Endodermal cell (in vitro differentiated cells): Measurements from ENCODE around the gene MAN1A2. TPM values are rescaled to one million over a fixed set of nuclear protein-coding genes. Genes with fewer than 3 reads are reported as not detected.

Source experiments
- DNase-seq: peaks from one replicate; pipeline ENCODE4 v3.0.0-alpha.2; 2017
- H3K27ac ChIP-seq: 2 replicates; pipeline ENCODE4 v1.5.1; 2013; ENCODE audit warnings: mild to moderate bottlenecking, low read depth, low read length, moderate library complexity
- H3K27me3 ChIP-seq: 2 replicates; pipeline ENCODE4 v1.6.1; 2013; ENCODE audit warnings: mild to moderate bottlenecking, low read length, moderate library complexity; ENCODE audit not compliant: insufficient read depth, control insufficient read depth, poor library complexity, severe bottlenecking
- H3K36me3 ChIP-seq: 2 replicates; pipeline ENCODE4 v1.7.0; 2013; ENCODE audit warnings: mild to moderate bottlenecking, low read length, moderate library complexity; ENCODE audit not compliant: control insufficient read depth, insufficient read depth
- H3K4me1 ChIP-seq: one replicate; pipeline ENCODE4 v1.7.0; 2013; ENCODE audit warnings: low read length; ENCODE audit not compliant: control insufficient read depth, insufficient read depth
- H3K4me3 ChIP-seq: 2 replicates; pipeline ENCODE4 v1.5.1; 2013; ENCODE audit warnings: mild to moderate bottlenecking, low read length, moderate library complexity
- H3K9ac ChIP-seq: 2 replicates; pipeline ENCODE4 v1.6.1; 2013; ENCODE audit warnings: mild to moderate bottlenecking, low read length, moderate library complexity; ENCODE audit not compliant: poor library complexity, severe bottlenecking; ENCODE audit errors: extremely low read depth
- H3K9me3 ChIP-seq: 2 replicates; pipeline ENCODE4 v1.6.1; 2013; ENCODE audit warnings: mild to moderate bottlenecking, low read length, moderate library complexity; ENCODE audit not compliant: control insufficient read depth
- H3K27ac Mint-ChIP-seq: 2 replicates; pipeline ENCODE4 v1.8.0; 2020; ENCODE audit warnings: mixed read lengths
- H3K27me3 Mint-ChIP-seq: 2 replicates; pipeline ENCODE4 v1.8.0; 2021; ENCODE audit warnings: mild to moderate bottlenecking, mixed read lengths; ENCODE audit not compliant: insufficient read depth
- H3K36me3 Mint-ChIP-seq: 2 replicates; pipeline ENCODE4 v1.8.0; 2020; ENCODE audit warnings: low read depth, mixed read lengths
- H3K4me1 Mint-ChIP-seq: 2 replicates; pipeline ENCODE4 v1.8.0; 2020; ENCODE audit warnings: mixed read lengths
- H3K4me3 Mint-ChIP-seq: 2 replicates; pipeline ENCODE4 v1.8.0; 2020; ENCODE audit warnings: mild to moderate bottlenecking, moderate library complexity, mixed read lengths
- H3K9me3 Mint-ChIP-seq: 2 replicates; pipeline ENCODE4 v1.8.0; 2020; ENCODE audit warnings: mild to moderate bottlenecking, mixed read lengths
- CTCF ChIP-seq: fragments of 200-600 bp; sonication (generic); conservative IDR thresholded peaks from 2 replicates; pipeline ENCODE4 v1.5.0; 2021; ENCODE audit warnings: antibody characterized with exemption, mild to moderate bottlenecking
- WGBS, 2 experiments: methylation state at CpG; one replicate each; pipeline versions ENCODE4 v1.1.5 to v1.1.7; 2013; ENCODE audit warnings: missing lambda C conversion rate in 2 of 2, mixed read lengths in 1 of 2; ENCODE audit not compliant: insufficient coverage in 1 of 2, insufficient read length in 1 of 2; 5-methylcytosine and 5-hydroxymethylcytosine counted together
- total RNA-seq, 2 donors: library from RNA; stranded (reverse); fragmentation: NEBNext Ultra II Directional in 1 of 2; extraction: Animal tissue kit (Norgen Biotek cat#: 25700) in 1 of 2; gene quantifications; 2 replicates in 1 of 2; 3 replicates in 1 of 2; pipeline ENCODE4 v1.2.1, GENCODE V29; 2021

The MAN1A2 gene
- total RNA-seq, 2 donors from 2014 or later: 33.3 to 40.9 TPM

- H3K36me3 Mint-ChIP-seq: peaks cover 2% of the 10 kb centered on the region
- H3K4me3 ChIP-seq: no peak overlapping the region
- H3K9me3 Mint-ChIP-seq: no peaks in the 10 kb centered on the region
- no peaks in the 10 kb centered on the region for H3K4me1 ChIP-seq
- no peaks in the 10 kb centered on the region for H3K27me3 ChIP-seq
- DNase-seq: no peak
- H3K27ac ChIP-seq: no peak overlapping the region
- WGBS, 2 experiments: 98% methylated on average over 3 of the region's 3 CpGs; no CpG with 5 or more reads in 1 of the 2 experiments
- H3K27ac Mint-ChIP-seq: no peak overlapping the region
- H3K36me3 ChIP-seq: peaks cover 6% of the 10 kb centered on the region
- no peaks in the 10 kb centered on the region for H3K4me1 Mint-ChIP-seq
- no peaks in the 10 kb centered on the region for H3K9me3 ChIP-seq
- TF ChIP-seq CTCF: no peak
- H3K27me3 Mint-ChIP-seq: no peaks in the 10 kb centered on the region
- no peak overlapping the region for H3K9ac ChIP-seq
- no peak overlapping the region for H3K4me3 Mint-ChIP-seq
Measured at GRCh38 chr1:117529683-117530082, 162.4 kb downstream of the MAN1A2 start.

- Histone ChIP-seq H3K27ac (no peak overlapping the region), H3K4me3 (no peak overlapping the region), H3K4me1 (no peaks in the 10 kb centered on the region), H3K9ac (no peak overlapping the region), H3K36me3 (peaks cover 6% of the 10 kb centered on the region), H3K9me3 (no peaks in the 10 kb centered on the region), H3K27me3 (no peaks in the 10 kb centered on the region)
- no peak overlapping the region for H3K27ac Mint-ChIP-seq
- H3K36me3 Mint-ChIP-seq: peaks cover 2% of the 10 kb centered on the region
- no peaks in the 10 kb centered on the region for H3K9me3 Mint-ChIP-seq
- H3K4me3 Mint-ChIP-seq: no peak overlapping the region
- H3K4me1 Mint-ChIP-seq: peaks cover 2% of the 10 kb centered on the region
- no peak for DNase-seq
- no peaks in the 10 kb centered on the region for H3K27me3 Mint-ChIP-seq
- TF ChIP-seq CTCF: no peak
Measured at GRCh38 chr1:117531222-117531621, 164.0 kb downstream of the MAN1A2 start.

- Mint-ChIP-seq H3K27ac (peak overlapping the region; percentile 14), H3K9me3 (no peaks in the 10 kb centered on the region)
- H3K27ac ChIP-seq: no peak overlapping the region
Measured at GRCh38 chr1:117534995-117535467, 167.8 kb downstream of the MAN1A2 start.

More at GRCh38 chr1:117534995-117535467, 167.8 kb downstream of the MAN1A2 start:
- peak; percentile 82 for TF ChIP-seq CTCF
- peaks cover 2% of the 10 kb centered on the region for H3K4me1 Mint-ChIP-seq
- no peaks in the 10 kb centered on the region for H3K27me3 Mint-ChIP-seq
- DNase-seq: peak; percentile 91
- H3K36me3 Mint-ChIP-seq: no peaks in the 10 kb centered on the region
- Histone ChIP-seq H3K9ac (no peak overlapping the region), H3K36me3 (no peaks in the 10 kb centered on the region), H3K4me3 (no peak overlapping the region), H3K4me1 (no peaks in the 10 kb centered on the region), H3K9me3 (no peaks in the 10 kb centered on the region), H3K27me3 (no peaks in the 10 kb centered on the region)
- WGBS, 2 experiments: 31 to 34% methylated on average over 4 to 6 of the region's 6 CpGs
- H3K4me3 Mint-ChIP-seq: no peak overlapping the region
